ENCODE results near the gene TWIST2. TPM values are rescaled to one million over a fixed set of nuclear protein-coding genes. Genes with fewer than 3 reads are reported as not detected.

TWIST2 gene
- polyA plus RNA-seq, 2 donors = 1.8 to 5.2 TPM

GRCh38 chr2:238868616-238869292 lies 20.9 kb downstream of the TWIST2 start:
- Histone ChIP-seq H3K4me3 (ENCODE audit: low read depth in 1 of 2, low read length in 2 of 2) (no peak overlapping the region), H3K9me3 (ENCODE audit: control insufficient read depth in 2 of 2, insufficient read depth in 1 of 2, low read depth in 1 of 2, low read length in 1 of 2) (no peaks in the 10 kb centered on the region), H3K27me3 (ENCODE audit: control insufficient read depth in 1 of 2, insufficient read depth in 2 of 2, low read length in 2 of 2) (no peaks in the 10 kb centered on the region), H3K4me1 (ENCODE audit: control insufficient read depth in 2 of 2, insufficient read depth in 2 of 2, low read length in 1 of 2) (peaks cover 5 to 7% of the 10 kb centered on the region in 2 donors), H3K27ac (ENCODE audit: low read depth in 2 of 2, low read length in 1 of 2) (peak overlapping the region; percentile 16 to 48), H3K36me3 (ENCODE audit: control insufficient read depth in 2 of 2, insufficient read depth in 2 of 2, low read length in 1 of 2) (no peaks in the 10 kb centered on the region)
- 72 to 77% methylated on average over 25 of the region's 25 CpGs for WGBS, 2 donors

GRCh38 chr2:238869293-238870124 lies 21.6 kb downstream of the TWIST2 start:
- no peaks in the 10 kb centered on the region for H3K27me3 ChIP-seq (ENCODE audit: control insufficient read depth in 1 of 2, insufficient read depth in 2 of 2, low read length in 2 of 2)
- H3K4me3 ChIP-seq (ENCODE audit: low read depth in 1 of 2, low read length in 2 of 2) = no peak overlapping the region
- H3K27ac ChIP-seq (ENCODE audit: low read depth in 2 of 2, low read length in 1 of 2) = peak overlapping the region in 1 of 2 donors; percentile 21
- no peaks in the 10 kb centered on the region for H3K36me3 ChIP-seq (ENCODE audit: control insufficient read depth in 2 of 2, insufficient read depth in 2 of 2, low read length in 1 of 2)
- H3K9me3 ChIP-seq (ENCODE audit: control insufficient read depth in 2 of 2, insufficient read depth in 1 of 2, low read depth in 1 of 2, low read length in 1 of 2) = no peaks in the 10 kb centered on the region
- H3K4me1 ChIP-seq (ENCODE audit: control insufficient read depth in 2 of 2, insufficient read depth in 2 of 2, low read length in 1 of 2) = peaks cover 2 to 4% of the 10 kb centered on the region in 2 donors
- 81% methylated on average over 9 of the region's 9 CpGs for WGBS, 2 donors

- H3K4me3 ChIP-seq (ENCODE audit: low read depth in 1 of 2, low read length in 2 of 2) = no peak overlapping the region
- H3K27ac ChIP-seq (ENCODE audit: low read depth in 2 of 2, low read length in 1 of 2) = no peak overlapping the region
- no peaks in the 10 kb centered on the region for H3K27me3 ChIP-seq (ENCODE audit: control insufficient read depth in 1 of 2, insufficient read depth in 2 of 2, low read length in 2 of 2)
- WGBS, 2 donors = 89 to 94% methylated on average over 3 of the region's 3 CpGs
- no peaks in the 10 kb centered on the region for H3K36me3 ChIP-seq (ENCODE audit: control insufficient read depth in 2 of 2, insufficient read depth in 2 of 2, low read length in 1 of 2)
- peaks cover 2 to 3% of the 10 kb centered on the region in 2 donors for H3K4me1 ChIP-seq (ENCODE audit: control insufficient read depth in 2 of 2, insufficient read depth in 2 of 2, low read length in 1 of 2)
- H3K9me3 ChIP-seq (ENCODE audit: control insufficient read depth in 2 of 2, insufficient read depth in 1 of 2, low read depth in 1 of 2, low read length in 1 of 2) = no peaks in the 10 kb centered on the region
Measured at GRCh38 chr2:238870261-238870660, 22.4 kb downstream of the TWIST2 start.

- H3K9me3 ChIP-seq (ENCODE audit: control insufficient read depth in 2 of 2, insufficient read depth in 1 of 2, low read depth in 1 of 2, low read length in 1 of 2) = no peaks in the 10 kb centered on the region
- peaks cover 3 to 9% of the 10 kb centered on the region in 2 donors for H3K4me1 ChIP-seq (ENCODE audit: control insufficient read depth in 2 of 2, insufficient read depth in 2 of 2, low read length in 1 of 2)
- no peak overlapping the region for H3K4me3 ChIP-seq (ENCODE audit: low read depth in 1 of 2, low read length in 2 of 2)
- H3K27ac ChIP-seq (ENCODE audit: low read depth in 2 of 2, low read length in 1 of 2) = no peak overlapping the region
- H3K36me3 ChIP-seq (ENCODE audit: control insufficient read depth in 2 of 2, insufficient read depth in 2 of 2, low read length in 1 of 2) = no peaks in the 10 kb centered on the region
- no peaks in the 10 kb centered on the region for H3K27me3 ChIP-seq (ENCODE audit: control insufficient read depth in 1 of 2, insufficient read depth in 2 of 2, low read length in 2 of 2)
- 82 to 88% methylated on average over 7 of the region's 7 CpGs for WGBS, 2 donors
Measured at GRCh38 chr2:238872026-238872425, 24.1 kb downstream of the TWIST2 start.

GRCh38 chr2:238872628-238873380 lies 24.9 kb downstream of the TWIST2 start:
- H3K4me3 ChIP-seq (ENCODE audit: low read depth in 1 of 2, low read length in 2 of 2) = no peak overlapping the region
- no peak overlapping the region for H3K27ac ChIP-seq (ENCODE audit: low read depth in 2 of 2, low read length in 1 of 2)
- no peaks in the 10 kb centered on the region for H3K9me3 ChIP-seq (ENCODE audit: control insufficient read depth in 2 of 2, insufficient read depth in 1 of 2, low read depth in 1 of 2, low read length in 1 of 2)
- WGBS, 2 donors = 80 to 83% methylated on average over 13 of the region's 13 CpGs
- peaks cover 3 to 6% of the 10 kb centered on the region in 2 donors for H3K4me1 ChIP-seq (ENCODE audit: control insufficient read depth in 2 of 2, insufficient read depth in 2 of 2, low read length in 1 of 2)
- no peaks in the 10 kb centered on the region for H3K36me3 ChIP-seq (ENCODE audit: control insufficient read depth in 2 of 2, insufficient read depth in 2 of 2, low read length in 1 of 2)
- H3K27me3 ChIP-seq (ENCODE audit: control insufficient read depth in 1 of 2, insufficient read depth in 2 of 2, low read length in 2 of 2) = no peaks in the 10 kb centered on the region

GRCh38 chr2:238873381-238873801 lies 25.5 kb downstream of the TWIST2 start:
- H3K4me1 ChIP-seq (ENCODE audit: control insufficient read depth in 2 of 2, insufficient read depth in 2 of 2, low read length in 1 of 2) = peaks cover 3 to 6% of the 10 kb centered on the region in 2 donors
- no peak overlapping the region for H3K4me3 ChIP-seq (ENCODE audit: low read depth in 1 of 2, low read length in 2 of 2)
- H3K27me3 ChIP-seq (ENCODE audit: control insufficient read depth in 1 of 2, insufficient read depth in 2 of 2, low read length in 2 of 2) = no peaks in the 10 kb centered on the region
- H3K36me3 ChIP-seq (ENCODE audit: control insufficient read depth in 2 of 2, insufficient read depth in 2 of 2, low read length in 1 of 2) = no peaks in the 10 kb centered on the region
- no peak overlapping the region for H3K27ac ChIP-seq (ENCODE audit: low read depth in 2 of 2, low read length in 1 of 2)
- no peaks in the 10 kb centered on the region for H3K9me3 ChIP-seq (ENCODE audit: control insufficient read depth in 2 of 2, insufficient read depth in 1 of 2, low read depth in 1 of 2, low read length in 1 of 2)
- 88 to 94% methylated on average over 16 of the region's 16 CpGs for WGBS, 2 donors

- H3K27ac ChIP-seq (ENCODE audit: low read depth in 2 of 2, low read length in 1 of 2) = no peak overlapping the region
- peaks cover 3 to 6% of the 10 kb centered on the region in 2 donors for H3K4me1 ChIP-seq (ENCODE audit: control insufficient read depth in 2 of 2, insufficient read depth in 2 of 2, low read length in 1 of 2)
Measured at GRCh38 chr2:238873841-238874240, 26.0 kb downstream of the TWIST2 start.

GRCh38 chr2:238874330-238875050 lies 26.6 kb downstream of the TWIST2 start:
- Histone ChIP-seq H3K27ac (ENCODE audit: low read depth in 2 of 2, low read length in 1 of 2) (peak overlapping the region in 1 of 2 donors; percentile 16), H3K4me3 (ENCODE audit: low read depth in 1 of 2, low read length in 2 of 2) (no peak overlapping the region), H3K27me3 (ENCODE audit: control insufficient read depth in 1 of 2, insufficient read depth in 2 of 2, low read length in 2 of 2) (no peaks in the 10 kb centered on the region), H3K9me3 (ENCODE audit: control insufficient read depth in 2 of 2, insufficient read depth in 1 of 2, low read depth in 1 of 2, low read length in 1 of 2) (no peaks in the 10 kb centered on the region), H3K36me3 (ENCODE audit: control insufficient read depth in 2 of 2, insufficient read depth in 2 of 2, low read length in 1 of 2) (no peaks in the 10 kb centered on the region), H3K4me1 (ENCODE audit: control insufficient read depth in 2 of 2, insufficient read depth in 2 of 2, low read length in 1 of 2) (peaks cover 3 to 6% of the 10 kb centered on the region in 2 donors)
- WGBS, 2 donors = 69 to 81% methylated on average over 11 of the region's 11 CpGs

More at GRCh38 chr2:238873841-238874240, 26.0 kb downstream of the TWIST2 start:
- H3K36me3 ChIP-seq (ENCODE audit: control insufficient read depth in 2 of 2, insufficient read depth in 2 of 2, low read length in 1 of 2) = no peaks in the 10 kb centered on the region
- no peak overlapping the region for H3K4me3 ChIP-seq (ENCODE audit: low read depth in 1 of 2, low read length in 2 of 2)
- no peaks in the 10 kb centered on the region for H3K9me3 ChIP-seq (ENCODE audit: control insufficient read depth in 2 of 2, insufficient read depth in 1 of 2, low read depth in 1 of 2, low read length in 1 of 2)
- 89 to 91% methylated on average over 6 of the region's 6 CpGs for WGBS, 2 donors
- H3K27me3 ChIP-seq (ENCODE audit: control insufficient read depth in 1 of 2, insufficient read depth in 2 of 2, low read length in 2 of 2) = no peaks in the 10 kb centered on the region

GRCh38 chr2:238875101-238875470 lies 27.2 kb downstream of the TWIST2 start:
- no peak overlapping the region for H3K27ac ChIP-seq (ENCODE audit: low read depth in 2 of 2, low read length in 1 of 2)
- peaks cover 3 to 6% of the 10 kb centered on the region in 2 donors for H3K4me1 ChIP-seq (ENCODE audit: control insufficient read depth in 2 of 2, insufficient read depth in 2 of 2, low read length in 1 of 2)
- WGBS, 2 donors = 81 to 84% methylated on average over 3 of the region's 3 CpGs

More at GRCh38 chr2:238875101-238875470, 27.2 kb downstream of the TWIST2 start:
- Histone ChIP-seq H3K36me3 (ENCODE audit: control insufficient read depth in 2 of 2, insufficient read depth in 2 of 2, low read length in 1 of 2) (no peaks in the 10 kb centered on the region), H3K9me3 (ENCODE audit: control insufficient read depth in 2 of 2, insufficient read depth in 1 of 2, low read depth in 1 of 2, low read length in 1 of 2) (no peaks in the 10 kb centered on the region), H3K27me3 (ENCODE audit: control insufficient read depth in 1 of 2, insufficient read depth in 2 of 2, low read length in 2 of 2) (no peaks in the 10 kb centered on the region), H3K4me3 (ENCODE audit: low read depth in 1 of 2, low read length in 2 of 2) (no peak overlapping the region)

Data from esophagus (tissue), 2 donors.